ENCODE results near the gene IQSEC3.

The IQSEC3 gene

DNA sequence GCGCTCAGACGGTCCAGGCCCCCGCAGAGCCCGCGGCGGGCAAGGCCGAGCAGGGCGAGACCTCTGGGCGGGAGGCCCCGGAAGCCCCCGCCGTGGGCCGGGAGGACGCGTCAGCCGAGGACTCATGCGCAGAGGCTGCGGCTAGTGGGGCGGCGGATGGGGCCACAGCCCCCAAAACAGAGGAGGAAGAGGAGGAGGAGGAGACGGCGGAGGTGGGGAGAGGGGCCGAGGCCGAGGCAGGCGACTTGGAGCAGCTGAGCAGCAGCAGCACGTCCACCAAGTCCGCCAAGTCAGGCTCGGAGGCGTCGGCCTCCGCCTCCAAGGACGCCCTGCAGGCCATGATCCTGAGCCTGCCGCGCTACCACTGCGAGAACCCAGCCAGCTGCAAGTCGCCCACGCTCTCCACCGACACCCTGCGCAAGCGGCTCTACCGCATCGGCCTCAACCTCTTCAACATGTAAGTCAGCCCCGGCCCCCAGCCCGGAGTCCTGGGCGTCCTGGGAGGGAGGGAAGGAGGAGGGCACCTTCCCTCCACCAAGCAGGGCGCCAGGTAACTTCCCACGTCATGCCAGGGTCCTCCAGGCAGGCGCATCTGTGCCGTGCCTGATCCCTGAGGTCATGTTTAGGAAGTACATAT lies 72.4 kb downstream of the IQSEC3 start:
- DNase-seq (ENCODE audit: low read depth in 2 of 2): peak in 1 of 2 donors; percentile 23

GRCh38 chr12:139585-139984 lies 73.0 kb downstream of the IQSEC3 start:
- DNase-seq (ENCODE audit: low read depth in 2 of 2): no peak

GRCh38 chr12:140162-140561 lies 73.6 kb downstream of the IQSEC3 start:
- no peak for DNase-seq (ENCODE audit: low read depth in 2 of 2)

DNA sequence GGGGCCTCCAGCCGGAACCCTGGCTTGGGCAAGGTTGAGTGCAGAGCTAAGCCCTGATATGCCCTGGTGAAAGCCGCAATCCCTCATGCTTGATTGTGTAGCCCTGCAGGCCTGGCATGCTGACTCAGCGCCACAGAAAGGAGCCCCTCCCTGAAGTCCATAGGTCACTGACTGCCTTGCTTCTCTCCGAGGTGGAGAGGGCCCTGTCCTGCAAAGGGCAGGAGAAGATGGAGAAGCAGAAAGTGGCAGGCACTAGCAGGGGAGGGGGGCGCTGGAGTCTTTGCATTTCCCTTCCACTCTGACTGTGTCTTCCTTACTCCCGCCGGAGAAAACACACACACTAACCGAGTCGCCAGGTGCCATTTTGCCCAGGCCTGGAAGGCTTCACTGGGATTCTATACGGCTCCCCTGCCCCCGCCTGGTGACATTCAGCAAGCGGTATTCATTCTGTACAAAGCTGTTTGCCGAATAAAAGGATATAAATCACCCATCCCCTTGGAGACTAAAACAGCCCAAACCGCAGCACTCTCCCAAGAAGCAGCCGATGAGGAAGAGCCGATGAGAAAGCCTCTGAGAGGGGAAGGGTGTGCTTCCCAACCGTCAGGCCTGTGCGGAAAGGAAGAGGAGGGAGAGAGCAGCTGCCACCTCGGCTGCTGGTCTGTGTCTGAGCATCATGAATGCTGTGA lies 77.5 kb downstream of the IQSEC3 start:
- no peak for DNase-seq (ENCODE audit: low read depth in 2 of 2)

DNA sequence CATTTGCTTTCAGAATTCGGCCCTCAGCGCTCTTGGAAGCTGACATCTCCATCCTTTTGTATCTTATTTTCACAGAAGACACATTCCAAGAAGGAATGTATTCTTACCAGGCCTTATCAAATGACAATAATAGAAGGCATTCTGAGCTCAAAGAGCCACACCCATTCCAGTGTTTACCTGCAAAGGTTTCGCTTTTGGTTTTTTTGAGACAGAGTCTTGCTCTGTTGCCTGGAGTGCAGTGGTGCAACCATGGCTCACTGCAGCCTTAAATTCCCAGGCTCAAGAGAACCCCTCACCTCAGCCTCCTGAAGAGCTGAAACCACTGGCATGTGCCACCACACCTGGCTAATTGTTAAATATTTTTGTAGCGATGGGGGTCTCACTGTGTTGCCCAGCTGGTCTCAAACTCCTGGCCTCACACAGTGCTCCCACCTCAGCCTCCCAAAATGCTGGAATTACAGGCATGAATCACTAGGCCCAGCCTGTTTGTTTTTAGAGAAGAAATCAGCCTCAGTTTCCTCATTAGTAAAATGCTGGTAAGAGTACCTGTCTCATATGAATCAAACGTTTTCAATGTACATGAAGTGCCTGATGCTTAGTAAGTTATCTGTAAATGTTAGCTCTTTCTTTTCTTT lies 78.2 kb downstream of the IQSEC3 start:
- no peak for DNase-seq (ENCODE audit: low read depth in 2 of 2)

DNA sequence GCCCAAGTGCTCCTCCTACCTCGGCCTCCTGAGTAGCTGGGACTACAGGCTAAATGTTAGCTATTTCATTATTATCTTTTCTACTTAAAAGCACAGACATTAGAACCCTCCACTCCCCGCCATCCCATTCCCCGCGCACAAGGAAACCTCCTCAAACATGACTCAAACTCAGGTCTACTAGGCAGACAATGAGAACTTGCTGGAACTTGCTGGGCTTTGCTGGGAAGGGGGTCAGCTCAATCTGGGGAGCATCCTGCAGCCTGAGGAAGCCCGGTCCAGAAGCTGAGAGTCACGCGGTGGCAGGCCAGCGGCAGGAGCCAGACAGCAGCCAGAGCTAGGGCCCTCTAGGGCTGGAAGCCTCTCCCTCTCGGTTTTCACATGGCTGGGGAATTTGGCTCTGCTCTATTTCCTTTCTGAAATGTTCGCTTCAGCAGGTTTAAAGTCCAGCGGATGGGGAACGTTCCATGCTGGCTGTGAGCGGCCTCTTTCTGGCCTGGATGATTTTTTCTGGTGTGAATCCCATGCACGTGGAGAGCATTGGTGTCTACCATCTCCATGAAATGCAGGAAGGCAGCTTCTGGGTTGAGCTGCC lies 78.9 kb downstream of the IQSEC3 start:
- DNase-seq (ENCODE audit: low read depth in 2 of 2): no peak

- DNase-seq (ENCODE audit: low read depth in 2 of 2): no peak
Measured at GRCh38 chr12:147242-147641, 80.7 kb downstream of the IQSEC3 start.

GRCh38 chr12:148676-149416 lies 82.3 kb downstream of the IQSEC3 start:
- DNase-seq (ENCODE audit: low read depth in 2 of 2): no peak

DNA sequence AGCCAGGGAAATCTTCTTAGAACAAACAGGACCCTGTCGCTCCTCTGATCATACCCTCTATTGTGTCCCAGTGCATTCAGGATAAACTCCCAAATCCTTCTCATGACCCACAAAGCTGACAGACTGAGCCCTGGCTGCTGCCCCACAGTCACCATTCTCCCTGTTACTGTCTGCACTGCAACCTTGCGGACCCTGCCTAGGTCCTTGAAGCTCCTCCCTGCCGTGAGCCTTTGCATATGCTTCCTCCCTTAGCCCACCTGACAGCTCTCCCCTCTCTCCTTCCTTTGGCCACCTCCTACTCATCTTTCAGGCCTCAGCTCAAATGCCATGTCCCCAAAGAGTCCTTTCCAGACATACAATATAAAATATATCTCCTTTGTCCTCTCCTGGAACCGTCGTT lies 85.0 kb downstream of the IQSEC3 start:
- DNase-seq (ENCODE audit: low read depth in 2 of 2): no peak

DNA sequence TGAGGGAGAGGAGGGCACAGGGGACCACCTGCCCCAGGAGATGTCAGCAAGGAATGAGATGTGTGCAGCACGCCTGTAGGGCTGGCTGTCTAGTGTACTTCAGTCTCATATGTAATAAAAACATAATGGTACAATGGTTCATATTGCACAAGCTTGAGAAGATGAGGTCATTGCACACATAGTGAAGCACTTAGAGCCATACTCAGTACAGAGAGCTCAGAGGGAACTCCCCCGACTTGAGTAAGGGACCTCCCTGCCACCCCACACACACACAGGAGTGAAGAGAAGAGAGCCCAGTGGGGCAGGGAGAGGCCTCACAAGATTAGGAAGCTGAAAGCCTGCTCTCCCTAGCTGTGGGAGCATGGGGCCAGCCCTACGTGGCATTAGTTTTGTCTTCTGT lies 85.9 kb downstream of the IQSEC3 start:
- DNase-seq (ENCODE audit: low read depth in 2 of 2): no peak

DNA sequence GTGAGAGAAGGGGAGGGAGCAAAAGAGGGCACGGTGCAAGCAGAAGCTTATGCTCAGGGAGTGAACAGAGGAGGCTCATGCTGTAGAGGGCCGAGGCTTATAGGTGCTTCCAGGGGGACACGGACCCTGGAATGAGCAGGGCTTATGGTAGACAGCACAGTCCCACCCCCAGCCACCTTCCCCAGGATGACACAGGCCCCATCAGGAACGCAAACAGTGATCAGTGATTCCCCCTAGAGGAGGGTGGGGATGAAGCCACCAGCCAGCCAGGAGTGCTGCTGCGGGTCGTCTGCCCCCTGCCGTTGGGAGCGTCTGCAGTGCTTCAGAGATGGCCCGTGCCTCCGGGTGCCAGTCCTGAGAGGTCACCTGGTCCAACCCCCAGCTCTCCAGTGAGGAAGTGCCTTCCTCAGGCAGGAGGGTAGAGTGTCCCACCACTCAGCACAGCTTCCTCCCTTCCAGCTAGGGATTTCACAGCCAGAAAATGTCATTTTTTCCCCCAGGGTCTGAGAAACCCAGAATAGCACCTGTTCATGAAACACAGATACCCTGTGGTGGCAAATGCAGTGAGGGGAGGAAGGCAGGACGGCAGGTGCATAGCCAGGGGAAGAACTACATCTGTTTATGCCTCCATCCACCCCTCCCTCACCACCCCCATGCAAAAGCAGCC lies 86.6 kb downstream of the IQSEC3 start:
- peak; percentile 8 to 33 for DNase-seq (ENCODE audit: low read depth in 2 of 2)

GRCh38 chr12:154058-154457 lies 87.5 kb downstream of the IQSEC3 start:
- no peak for DNase-seq (ENCODE audit: low read depth in 2 of 2)

GRCh38 chr12:155006-155405 lies 88.4 kb downstream of the IQSEC3 start:
- DNase-seq (ENCODE audit: low read depth in 2 of 2): no peak

DNA sequence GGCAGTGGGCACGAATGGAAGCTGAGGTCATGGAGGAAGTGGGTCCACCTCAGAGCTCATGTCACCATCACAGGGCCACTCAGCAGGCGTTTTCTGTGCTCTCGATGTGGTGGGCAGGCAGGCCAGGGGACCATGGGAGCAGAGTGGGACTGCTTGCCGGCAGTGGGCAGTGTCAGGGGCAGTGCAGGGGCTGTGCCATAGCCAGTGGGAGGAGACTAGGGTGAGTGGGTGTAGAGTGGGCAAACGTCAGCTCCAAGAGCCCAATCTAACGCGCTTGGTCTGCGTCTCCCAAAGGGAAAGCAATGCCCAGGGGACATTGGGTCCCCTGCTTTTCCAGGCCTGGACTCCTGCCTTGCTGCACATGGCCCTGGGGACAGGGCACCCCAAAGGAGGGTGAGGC lies 89.1 kb downstream of the IQSEC3 start:
- no peak for DNase-seq (ENCODE audit: low read depth in 2 of 2)

- no peak for DNase-seq (ENCODE audit: low read depth in 2 of 2)
Measured at GRCh38 chr12:156945-157344, 90.4 kb downstream of the IQSEC3 start.

DNA sequence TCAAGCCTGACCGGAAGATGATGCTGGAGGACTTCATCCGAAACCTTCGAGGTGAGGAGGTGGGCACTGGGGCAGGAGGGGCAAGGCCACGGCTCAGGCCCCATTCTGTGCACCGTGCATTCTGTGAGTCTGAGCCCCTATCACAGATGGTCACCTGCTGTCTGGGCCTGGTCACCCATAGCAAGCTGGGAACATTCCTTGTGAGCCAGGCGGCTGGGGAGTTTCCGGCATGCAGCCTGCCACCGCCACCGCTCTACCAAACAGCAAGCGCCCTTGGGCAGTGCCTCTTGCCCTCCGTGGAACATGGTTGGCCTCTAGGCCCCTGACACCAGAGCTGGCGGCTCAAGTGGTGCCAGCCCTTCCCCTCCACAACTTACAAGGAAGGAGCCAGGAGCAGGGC lies 91.1 kb downstream of the IQSEC3 start:
- DNase-seq (ENCODE audit: low read depth in 2 of 2): no peak

DNA sequence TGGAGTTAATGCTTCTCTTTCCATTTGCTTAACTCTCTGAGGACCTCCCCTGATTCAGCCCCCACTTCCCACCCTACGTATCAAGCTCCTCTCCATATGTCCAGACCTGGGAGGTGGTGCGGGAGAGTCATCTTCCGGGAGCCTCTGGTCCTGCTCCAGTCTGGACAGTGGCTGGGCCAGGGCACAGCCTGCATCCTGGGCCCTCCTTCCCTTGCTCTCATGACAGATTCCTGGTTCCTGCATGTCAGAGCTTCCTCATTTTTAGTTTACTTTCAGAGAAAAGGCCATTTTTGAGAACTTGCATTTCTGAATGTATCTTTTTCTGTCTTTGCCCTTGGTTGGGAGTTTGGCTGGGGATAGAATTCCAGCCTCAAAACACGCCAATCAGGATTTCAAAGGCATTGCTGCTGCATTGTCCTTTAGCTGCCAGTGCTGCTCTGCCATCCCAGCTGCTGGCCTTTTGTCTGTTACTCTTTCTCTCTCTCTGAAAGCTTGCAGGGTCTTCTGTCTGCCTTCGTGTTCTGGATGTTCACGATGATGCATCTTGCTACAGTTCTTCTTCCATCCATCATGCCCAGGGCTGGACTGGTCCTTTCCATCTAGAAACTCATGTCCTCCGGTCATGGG lies 92.7 kb downstream of the IQSEC3 start:
- no peak for DNase-seq (ENCODE audit: low read depth in 2 of 2)

DNA sequence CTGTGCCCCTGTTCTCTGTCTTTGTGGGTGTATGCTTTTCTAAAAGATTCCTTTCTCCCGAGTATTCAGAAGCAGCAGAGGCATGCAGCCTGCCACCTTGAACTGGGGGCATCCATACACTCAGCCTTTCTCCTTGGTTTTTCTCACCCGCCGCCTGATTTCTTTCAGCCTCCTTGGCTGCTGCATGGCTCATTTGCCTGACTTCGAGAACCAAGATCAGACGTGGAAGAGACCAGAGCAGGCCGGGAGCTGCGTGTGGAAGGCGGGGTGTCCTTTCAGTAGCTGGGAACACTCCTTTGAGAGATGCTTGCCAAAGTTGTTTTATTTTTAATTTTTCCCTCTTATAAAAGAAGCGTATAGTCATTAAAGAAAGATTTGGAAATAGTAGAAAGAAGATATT lies 94.3 kb downstream of the IQSEC3 start:
- no peak for DNase-seq (ENCODE audit: low read depth in 2 of 2)

DNA sequence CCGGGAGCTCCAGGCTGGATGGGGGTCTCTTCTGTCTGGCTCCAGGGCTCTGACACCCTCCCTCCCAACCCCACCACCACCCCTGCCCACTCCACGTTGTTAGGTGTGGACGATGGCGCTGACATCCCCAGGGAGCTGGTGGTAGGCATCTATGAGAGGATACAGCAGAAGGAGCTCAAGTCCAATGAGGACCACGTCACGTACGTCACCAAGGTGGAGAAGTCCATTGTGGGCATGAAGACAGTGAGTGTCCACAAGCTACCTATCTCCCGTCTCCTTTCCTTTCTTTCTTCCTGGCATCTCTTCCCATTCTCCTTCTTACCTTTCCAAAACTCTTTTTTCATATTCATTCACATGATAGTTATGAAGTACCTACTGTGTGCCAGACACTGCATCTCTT lies 95.3 kb downstream of the IQSEC3 start:
- no peak for DNase-seq (ENCODE audit: low read depth in 2 of 2)

GRCh38 chr12:162467-163307 lies 96.1 kb downstream of the IQSEC3 start:
- no peak for DNase-seq (ENCODE audit: low read depth in 2 of 2)
